Smooth muscle cell of the coronary artery (primary cell): Measurements from ENCODE around the gene PLCH1. TPM values are rescaled to one million over a fixed set of nuclear protein-coding genes. Genes with fewer than 3 reads are reported as not detected.

Experiments used
- total RNA-seq: library from RNA; depleted of rRNA; stranded (reverse); fragments of >200 nt; gene quantifications from 2 replicates; pipeline ENCODE4 v1.2.3, GENCODE V29; 2014; ENCODE audit warnings: low replicate concordance

The PLCH1 gene
- total RNA-seq = under 0.01 TPM in 1 of 2 replicates, not detected in the other

DNA sequence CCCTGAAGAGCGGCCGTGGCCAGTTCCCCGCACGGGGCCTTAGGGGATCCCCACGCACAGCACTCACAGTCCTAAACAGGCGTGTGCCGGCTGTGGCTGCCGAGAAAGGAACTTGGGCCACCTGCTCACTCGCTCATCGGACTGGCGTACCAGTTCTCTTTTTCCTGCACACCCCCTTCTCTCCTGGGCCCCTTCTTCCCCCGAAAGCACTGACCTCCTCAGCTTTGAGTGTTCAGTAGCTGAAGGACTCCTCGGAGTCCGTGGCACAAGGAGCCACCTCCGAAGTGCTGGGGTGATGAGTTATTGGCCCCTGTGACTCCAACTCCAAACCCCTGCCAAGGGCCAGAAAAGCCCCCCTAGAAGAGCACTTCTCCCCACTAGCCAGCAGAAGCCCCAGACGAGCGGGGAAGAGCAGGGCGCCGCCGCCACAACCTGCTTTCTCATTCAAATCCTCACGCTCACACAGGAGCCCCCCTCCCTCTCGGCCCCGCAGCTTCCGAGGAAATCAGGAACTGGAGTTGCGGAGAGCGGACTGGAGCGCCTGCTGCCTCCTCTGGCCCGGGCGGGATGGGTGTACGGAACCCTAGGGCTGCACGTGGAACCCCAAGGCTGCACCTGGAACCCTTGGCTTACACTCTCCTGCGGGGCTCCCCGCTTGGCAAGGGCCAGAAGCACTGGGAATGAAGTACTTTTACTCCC is at the start of gene PLCH1:
Gene PLCH1, minus strand, starts transcription at position 446 of the 699 bp plus-strand sequence. CDS start 40,847 bp downstream, outside the sequence.

Other genes with a start within 250 kb of the PLCH1 start
- 0.23 and 1.7 TPM in 2 replicates for gene C3orf33, start 61.2 kb upstream of the PLCH1 start, total RNA-seq
- gene SLC33A1, start 109.4 kb upstream of the PLCH1 start, total RNA-seq = 24.9 and 25.3 TPM in 2 replicates
- 16.9 and 27.8 TPM in 2 replicates for gene GMPS, start 125.6 kb upstream of the PLCH1 start, total RNA-seq